SKM-1 (cell line): ENCODE data around the gene THADA.
A peak's percentile ranks its signal among the peaks of the same experiment; 100 is the strongest.
"Not testable (repeated sequence)": the region's sequence is repeated elsewhere in the genome, so short reads cannot be mapped to it uniquely, and the experiment has no call there.

Experiments
- DNase-seq: peaks from one replicate; lab custom pipeline; 2025; ENCODE audit not compliant: unreplicated experiment; lab: John Stamatoyannopoulos, UW

Gene THADA

DNA sequence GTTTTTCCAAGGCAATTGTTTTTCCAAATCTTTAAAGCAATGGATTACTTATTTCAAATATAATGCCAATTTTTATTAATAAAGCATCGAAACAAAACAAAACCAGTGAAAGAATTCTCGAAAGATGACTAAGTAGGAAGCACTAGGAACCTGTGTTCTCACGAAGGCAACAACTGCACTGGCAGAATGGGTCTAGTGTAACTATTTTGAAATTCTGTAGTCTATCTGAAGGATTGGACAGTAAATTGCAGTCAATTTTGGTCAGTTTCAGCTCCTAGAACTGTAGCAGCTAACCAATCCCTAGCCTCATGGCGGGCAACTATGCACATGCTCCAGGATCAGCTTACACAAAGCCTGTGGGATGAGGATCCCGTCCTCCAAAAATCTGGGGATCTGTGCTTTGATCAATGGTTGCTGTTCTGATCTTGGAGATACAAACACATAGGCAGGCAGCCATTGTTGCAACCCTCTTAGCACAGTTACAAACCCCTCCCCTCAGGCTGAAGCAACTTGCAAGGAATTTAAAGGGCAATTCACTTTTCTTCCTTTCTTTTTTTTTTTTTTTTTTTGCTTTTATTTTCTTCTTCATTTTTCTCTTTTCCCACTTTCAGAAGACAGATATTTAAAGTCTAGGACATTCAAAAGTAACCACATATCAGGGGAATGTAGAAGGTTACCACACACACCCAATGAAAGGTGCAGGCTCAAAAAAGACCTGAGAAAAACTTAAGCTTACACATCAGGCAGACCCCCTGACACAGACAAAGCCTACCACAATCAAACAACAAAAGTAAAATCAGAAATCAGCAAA is 147.6 kb downstream of the THADA start:
- no peak for DNase-seq

DNA sequence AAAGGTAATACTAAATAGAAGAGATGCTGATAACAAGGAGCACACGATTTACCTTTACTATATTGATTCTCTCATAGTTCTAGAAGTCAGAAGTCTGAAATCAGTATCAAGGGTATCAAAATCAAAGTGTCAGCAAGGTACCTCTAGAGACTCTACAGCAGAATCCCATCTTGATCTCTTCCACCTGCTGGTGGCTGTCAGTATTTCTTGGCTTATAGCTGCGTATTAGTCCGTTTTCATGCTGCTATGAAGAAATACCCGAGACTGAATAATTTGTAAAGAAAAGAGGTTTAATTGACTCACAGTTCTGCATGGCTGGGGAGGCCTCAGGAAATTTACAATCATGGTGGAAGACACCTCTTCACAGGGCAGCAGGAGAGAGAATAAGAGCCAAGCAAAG is 149.1 kb downstream of the THADA start:
- DNase-seq: not testable (repeated sequence)

DNA sequence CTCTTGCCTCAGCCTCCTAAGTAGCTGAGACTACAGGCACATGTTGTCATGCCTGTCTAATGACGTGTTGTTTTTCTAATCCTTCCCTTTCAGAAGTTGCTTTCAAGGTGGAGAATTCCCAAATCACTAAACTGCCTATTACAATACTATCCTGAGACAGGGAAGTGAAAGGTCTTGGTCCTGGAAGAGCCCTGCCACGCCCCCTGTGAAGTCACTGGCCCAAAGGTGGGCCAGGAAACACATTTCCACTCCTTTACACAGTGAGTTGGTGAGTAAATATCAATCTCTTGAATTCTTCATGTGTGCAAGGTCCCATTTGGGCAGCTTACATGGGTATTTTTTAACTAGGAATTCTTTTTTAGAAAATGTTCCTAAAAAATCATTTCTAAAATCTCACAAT is 150.1 kb downstream of the THADA start:
- DNase-seq: no peak

DNA sequence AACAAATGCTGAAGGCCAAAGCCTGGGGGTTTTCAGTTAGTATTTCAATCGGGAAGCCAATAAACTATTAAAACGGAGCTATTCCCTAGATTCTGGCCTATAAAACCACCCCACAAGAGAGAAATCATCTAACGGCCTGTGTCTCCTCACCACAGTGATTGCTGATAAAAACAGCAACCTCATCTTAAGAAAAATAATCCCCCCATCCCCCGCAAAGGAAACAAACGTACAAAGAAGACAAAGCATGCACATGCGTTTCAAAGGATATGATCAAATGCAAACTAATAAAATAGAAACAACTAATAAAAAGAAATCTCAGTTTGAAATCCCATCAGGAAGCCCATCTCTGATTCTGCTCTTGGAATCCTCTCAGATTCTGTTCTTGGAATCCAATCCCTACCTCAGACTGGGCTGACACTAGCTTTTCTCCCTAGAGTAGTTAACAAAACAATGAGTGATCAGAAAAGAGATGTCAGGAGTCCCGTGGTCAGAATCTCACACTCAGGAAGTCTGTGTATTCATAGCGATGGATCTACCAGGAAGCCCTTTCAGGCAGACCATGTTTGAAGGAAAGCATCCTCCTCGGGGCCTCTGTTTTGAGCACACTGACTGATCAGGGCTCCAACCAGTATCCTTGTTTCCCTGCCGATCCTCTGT is 150.7 kb downstream of the THADA start:
- DNase-seq: no peak

DNA sequence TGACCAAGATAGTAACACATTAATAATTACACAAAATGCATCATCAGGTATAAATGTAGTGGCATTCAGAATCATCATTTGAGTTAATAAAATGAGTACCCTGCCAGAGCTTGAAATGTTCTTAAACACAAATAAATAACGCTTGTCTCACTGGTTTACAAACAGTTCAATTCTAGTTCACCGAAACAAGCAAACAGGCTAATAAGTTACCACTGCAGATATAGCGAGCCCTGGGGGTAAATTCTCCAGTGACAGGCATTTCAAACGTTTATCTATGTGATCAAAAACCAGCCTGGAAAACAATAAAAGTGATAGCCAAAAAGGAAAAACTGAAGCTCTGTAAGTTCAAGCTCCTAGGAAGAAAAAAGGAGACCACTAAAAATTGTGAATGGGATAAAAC is 152.6 kb downstream of the THADA start:
- no peak for DNase-seq

DNA sequence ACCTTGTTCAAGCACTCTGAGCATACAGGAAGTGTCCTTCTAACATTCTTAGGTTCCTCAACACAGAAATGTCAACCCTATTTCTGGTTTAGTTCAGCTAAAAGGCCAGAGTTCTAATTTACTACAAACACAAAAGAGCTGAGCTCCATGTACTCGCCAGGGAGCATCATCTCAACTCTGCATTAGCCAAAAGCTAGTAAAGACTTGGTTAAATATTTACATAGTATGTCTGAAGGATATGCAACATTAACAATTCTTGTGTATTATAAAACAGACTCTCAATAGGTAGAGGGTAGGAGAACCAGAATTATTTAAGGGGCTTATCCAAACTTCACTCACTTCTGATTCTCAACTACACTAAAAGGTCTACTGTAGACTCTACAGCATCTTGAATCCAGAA is 154.6 kb downstream of the THADA start:
- no peak for DNase-seq

DNA sequence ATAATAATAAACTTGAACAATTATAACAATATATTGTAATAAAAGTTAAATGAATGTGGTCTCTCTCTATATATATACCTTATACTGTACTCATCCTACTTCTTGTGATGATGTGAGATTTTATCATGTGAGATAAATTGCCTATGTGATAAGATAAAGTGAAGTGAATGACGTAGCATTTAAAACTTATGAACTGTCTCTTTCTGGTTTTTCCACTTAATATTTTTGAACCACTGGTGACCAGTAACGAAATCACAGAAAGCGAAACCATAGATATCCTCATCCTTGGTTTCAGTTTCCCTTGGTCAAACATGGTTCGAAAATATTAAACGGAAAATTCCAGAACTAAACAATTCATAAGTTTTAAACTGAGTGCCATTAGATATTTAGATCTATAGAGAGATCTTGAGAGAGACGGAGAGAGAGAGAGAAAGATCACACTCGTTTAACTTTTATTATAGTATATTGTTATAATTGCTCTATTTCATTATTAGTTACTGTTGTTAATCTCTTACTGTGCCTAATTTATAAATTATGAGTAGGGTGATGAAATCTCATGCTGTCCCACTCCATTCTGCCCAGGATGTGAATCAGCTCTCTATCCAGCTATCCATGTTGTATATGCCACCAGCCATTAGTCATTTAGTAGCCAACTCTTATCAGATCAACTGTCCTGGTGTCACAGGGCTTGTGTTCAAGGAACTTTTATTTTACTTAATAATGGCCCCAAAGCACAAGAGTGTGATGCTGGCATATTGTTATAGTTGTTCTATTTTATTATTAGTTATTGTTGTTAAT is 156.8 kb downstream of the THADA start:
- no peak for DNase-seq

DNA sequence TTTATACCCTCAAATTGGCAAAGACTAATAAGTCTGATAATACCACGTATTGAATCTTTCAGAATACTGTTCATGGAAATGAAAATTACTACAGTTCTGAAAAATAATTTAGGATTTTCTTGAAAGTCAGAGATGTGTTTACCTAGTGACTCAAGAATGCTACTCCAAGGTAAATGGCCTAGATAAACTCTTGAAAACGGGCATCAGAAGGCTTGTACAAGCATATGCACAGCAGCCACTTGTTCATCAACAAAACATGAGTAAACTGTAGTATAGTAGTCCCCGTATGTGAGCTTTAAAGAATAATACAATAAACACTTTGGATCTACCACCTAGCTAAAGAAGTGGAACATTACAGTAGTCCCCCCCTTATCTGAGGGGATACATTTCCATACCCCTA is 157.5 kb downstream of the THADA start:
- DNase-seq: no peak

DNA sequence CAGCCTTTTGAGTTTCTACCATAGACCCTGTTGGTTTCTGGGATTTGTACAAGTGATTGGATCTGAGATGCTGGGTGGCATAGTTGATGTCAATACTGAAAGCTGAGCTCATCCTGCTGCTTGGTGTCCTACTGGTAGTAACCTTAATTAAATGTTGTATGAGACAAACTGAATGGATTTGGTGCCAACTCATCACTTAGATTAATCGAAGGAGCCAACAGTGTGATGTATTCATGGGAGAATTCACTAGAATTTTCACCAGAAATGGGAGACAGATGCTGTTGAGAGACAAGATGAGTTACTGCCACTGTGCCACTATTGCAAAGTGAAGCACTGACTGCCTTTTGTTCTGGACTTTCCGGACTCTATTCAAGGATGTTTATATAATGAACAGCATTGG is 158.5 kb downstream of the THADA start:
- no peak for DNase-seq

DNA sequence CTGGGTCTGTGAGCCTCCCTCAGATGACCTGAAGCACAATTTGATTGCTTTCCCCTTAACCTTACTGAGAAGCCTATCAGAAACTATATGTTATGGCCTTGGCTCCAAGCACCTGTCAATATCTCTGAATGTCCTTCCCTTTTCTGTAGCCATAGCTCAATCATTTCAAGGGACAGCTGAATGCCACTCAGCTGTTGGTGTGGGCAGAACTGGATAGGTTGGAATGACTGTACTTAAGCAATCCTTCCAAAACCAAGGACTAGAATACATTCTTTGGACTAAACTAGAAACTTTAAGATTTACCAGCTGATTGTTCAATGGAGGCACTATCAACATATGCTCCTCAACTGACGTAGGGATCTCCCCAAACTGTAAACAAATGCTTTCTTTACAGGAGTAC is 159.4 kb downstream of the THADA start:
- no peak for DNase-seq

DNA sequence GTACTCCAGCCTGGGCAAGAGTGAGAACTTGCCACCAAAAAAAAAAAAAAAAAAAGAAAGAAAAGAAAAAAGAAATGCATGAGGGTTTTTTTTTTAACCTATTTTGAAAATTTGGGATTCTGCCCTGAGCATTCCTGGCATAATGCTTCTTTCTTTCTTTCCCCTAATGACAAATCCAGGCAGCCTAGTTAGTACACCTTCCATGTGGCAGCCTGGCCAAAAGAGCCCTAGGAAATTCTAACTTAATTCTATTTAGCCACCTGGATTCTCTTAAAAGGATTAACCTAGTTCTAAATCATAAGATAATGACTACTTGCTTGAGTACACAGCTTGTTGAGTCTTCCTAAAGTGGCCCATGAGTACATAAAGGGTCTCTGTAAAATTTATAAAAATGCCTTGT is 160.1 kb downstream of the THADA start:
- DNase-seq: no peak

DNA sequence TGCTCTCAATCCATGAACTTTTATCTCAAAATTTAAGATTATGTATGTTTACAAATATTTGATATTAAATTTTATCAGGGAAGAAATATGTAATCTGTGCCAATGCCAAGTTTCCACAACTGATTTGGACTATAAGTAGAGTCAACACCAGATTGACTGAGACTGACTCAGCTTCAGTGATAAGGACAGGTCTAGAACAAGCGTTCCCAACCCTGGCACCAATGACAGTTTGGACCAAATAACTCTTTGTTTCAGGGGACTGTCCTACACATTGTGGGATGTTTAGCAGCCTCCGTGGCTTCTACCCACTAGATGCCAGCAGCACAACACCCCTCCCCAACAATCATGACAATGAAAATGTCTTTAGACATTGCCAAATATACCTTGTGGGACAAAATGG is 165.3 kb downstream of the THADA start:
- DNase-seq: no peak

DNA sequence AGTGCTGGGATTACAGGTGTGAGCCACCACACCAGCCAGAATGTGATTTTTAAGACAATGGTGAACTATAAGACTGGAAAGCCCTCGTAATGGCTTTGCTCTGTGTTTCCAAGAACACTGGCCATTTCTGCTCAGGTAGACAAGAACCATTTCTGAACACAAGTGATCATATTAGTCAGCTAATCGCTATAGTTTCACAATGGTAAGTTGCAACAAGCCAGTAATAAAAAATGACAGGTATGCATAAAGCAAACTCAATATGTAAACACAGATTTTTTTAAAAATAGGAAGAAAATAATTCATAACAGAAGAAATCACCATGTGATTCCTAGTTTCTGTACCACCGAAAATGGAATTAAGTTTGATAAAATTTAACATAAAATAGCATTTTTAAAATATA is 166.5 kb downstream of the THADA start:
- no peak for DNase-seq

DNA sequence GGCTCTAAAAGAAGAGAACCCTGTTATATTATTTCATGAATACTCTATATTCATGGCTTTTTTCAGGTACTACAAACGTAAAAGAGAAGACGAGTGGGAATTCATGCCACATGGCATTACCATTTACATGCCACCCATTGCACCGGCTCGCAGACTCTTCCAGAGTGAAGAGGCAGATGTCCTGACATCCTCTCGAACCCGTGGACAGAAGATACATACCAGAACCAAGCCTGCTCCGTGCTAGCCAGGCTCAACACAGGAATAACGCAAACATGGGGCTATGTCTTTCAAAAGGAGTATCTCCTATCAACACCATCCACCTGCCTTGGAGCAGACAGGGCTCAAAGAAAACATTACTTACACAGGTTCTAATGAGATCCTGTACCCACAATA is 168.8 kb downstream of the THADA start:
- no peak for DNase-seq

DNA sequence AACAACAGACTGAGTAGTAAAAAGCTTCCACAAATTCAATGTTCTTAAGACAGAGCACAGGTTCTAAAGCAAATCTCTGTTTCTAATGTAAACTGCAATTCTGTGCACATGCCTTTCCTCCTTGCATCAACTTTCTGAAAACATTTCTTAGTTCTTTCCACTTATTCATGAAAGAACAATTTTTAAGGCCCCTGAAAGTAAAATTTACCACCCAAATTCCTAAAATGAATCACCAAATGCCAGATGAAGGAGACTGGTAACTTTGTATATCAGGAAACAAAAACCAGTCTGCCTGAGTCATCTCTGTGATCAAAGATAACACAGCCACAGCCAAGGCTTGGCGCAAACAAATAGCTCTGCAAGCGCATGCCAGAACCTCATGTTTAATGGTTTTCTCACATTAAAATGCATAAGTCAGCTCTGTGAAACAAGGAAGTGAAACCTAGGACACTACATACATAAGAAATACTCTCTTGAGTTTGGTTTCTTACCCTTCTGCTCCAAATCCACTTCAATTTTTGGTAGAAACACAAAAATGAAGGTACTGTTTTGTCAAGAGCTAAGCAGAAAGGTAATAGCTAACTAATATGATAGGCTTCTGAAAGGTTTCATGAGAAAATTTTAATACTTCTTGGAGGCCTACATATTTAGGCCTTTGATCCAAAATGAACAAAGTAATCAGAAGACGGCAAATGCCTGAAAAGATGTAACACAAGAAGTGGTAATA is 169.4 kb downstream of the THADA start:
- DNase-seq: peak; percentile 44

DNA sequence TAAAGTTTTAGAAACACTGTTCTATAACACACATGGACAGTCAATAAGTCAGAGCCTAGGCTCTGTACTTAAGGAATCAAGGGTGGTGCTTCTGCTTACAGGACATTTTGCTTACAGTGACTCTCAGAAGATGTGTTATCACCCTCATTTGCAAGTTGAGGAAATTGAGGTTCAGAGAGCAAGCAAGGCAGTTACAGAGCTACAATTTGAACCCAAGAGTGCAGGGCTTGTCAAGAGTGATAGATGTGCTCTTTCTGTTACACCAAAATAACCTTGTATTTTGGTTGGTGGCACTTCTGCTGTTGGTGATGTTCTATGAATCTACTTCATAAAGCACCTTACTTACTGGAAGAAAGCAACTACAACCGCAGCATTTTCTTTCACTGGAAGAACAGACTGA is 170.2 kb downstream of the THADA start:
- no peak for DNase-seq

DNA sequence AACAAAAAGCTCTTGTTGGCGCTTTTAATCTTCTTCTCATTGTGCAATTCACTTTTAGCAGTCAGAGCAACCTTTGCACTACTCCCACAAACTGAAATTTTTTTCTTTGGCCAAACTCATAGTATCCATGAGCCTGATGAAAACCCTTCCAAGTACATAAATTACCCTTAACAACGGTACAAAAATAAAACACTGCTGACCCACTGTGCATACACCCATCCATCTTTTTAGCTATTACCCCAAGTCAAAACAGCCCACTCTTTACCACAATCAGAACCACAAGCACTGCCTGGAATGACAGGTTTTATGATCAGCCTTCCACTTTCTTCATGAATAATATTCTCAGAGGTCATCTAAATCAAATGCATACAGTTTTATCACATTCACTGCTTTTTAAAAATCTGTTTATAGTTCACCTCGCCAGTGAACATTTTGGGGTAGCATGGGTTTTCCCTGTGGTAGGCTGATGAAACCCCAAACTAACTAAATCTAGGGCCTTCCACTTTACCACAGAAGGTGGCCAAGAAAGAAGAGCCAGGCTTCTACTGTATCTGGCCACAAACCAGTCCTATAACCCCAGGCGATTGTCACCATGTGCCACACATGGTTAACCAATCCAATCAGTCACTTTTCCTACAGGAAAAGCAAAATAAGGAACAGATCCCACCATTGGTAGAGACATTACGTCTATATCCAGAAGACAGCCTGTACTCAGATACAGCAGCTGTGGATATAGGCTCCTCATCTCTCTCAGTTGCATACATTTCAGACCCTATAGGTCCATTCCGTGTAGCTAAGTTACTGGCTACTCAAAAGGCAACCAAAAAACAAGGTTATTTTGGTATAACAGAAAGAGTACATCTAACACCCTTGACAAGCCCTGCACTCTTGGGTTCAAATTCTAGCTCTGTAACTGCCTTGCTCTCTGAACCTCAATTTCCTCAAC is 171.3 kb downstream of the THADA start:
- DNase-seq: no peak

DNA sequence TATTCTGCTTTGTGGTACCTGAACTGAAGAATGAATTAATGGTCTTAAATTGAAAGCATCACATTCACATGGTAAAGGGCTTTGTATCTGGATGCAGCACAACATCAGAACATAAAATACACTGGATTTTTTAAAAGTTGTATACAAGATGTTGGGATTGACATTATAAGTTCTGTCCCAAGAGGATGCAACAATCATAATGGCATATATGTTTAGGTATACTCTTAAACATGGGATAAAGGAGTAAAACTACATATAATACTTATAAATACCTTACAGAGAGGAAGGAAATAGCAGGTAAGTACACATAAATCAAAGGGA is 171.9 kb downstream of the THADA start:
- no peak for DNase-seq

DNA sequence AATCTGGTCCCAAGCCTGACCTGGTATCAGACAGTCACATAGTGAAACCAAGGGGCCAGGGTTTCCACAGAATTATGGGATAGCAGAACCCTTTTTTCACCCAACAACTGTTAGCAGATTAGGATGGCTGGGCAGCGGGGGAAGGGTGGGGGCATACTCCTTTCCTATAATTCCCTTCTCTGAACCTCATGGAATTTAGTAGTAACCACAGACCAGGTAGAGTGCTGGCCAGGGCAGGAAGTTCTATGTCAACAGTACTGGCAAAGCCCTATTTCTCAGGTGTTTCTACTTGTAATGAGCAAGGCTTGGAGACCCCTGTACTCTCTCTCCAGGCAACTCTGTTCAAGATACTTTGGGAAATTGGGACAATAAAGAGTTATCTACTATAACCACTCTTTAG is 174.6 kb downstream of the THADA start:
- DNase-seq: no peak

DNA sequence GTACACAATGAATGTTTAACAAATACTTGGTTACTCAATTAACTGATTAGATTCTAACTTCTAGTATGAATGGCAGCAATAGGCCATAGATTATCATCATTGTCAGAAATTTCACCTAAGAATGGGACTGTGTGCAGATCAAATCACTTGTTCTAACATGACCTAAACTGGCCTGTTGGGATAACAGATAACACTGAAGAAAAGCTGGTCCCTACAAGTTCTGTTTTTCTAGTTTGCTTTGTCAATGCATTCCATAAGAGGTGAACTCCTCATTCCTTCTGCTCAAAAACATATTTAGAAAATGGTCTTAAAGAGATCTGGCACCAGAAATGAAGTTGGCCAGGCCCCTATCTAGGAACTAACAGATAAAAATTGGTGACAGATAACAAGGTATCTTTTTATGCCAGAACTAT is 175.4 kb downstream of the THADA start:
- DNase-seq: no peak
